ENCODE results near the gene STUB1.

STUB1 gene

GRCh38 chr16:698911-699671 is 18.9 kb downstream of the STUB1 start:
- DNase-seq = no peak

GRCh38 chr16:700684-701584 is 20.7 kb downstream of the STUB1 start:
- no peak for DNase-seq

GRCh38 chr16:702341-702740 is 22.1 kb downstream of the STUB1 start:
- no peak for DNase-seq

GRCh38 chr16:703406-703805 is 23.2 kb downstream of the STUB1 start:
- DNase-seq = no peak

GRCh38 chr16:704047-704446 is 23.8 kb downstream of the STUB1 start:
- no peak for DNase-seq

- no peak for DNase-seq
These were observed 24.6 kb downstream of the STUB1 start for GRCh38 chr16:704552-705380.

GRCh38 chr16:705431-706188 is 25.4 kb downstream of the STUB1 start, which contains the start of gene FBXL16:
TSS of gene FBXL16 (minus strand) at chr16:705801. CDS start at chr16:697405, 8,396 bp downstream.
- DNase-seq = peak; percentile 81

GRCh38 chr16:706189-707061 is 26.2 kb downstream of the STUB1 start:
- DNase-seq = peak; percentile 71

GRCh38 chr16:707062-707538 is 26.9 kb downstream of the STUB1 start:
- no peak for DNase-seq

GRCh38 chr16:708019-708418 is 27.8 kb downstream of the STUB1 start:
- DNase-seq = no peak

- no peak for DNase-seq
These were observed 28.7 kb downstream of the STUB1 start for GRCh38 chr16:708959-709358.

GRCh38 chr16:709566-710499 is 29.6 kb downstream of the STUB1 start:
- DNase-seq = peak; percentile 93

- DNase-seq = peak; percentile 63
These were observed 30.4 kb downstream of the STUB1 start for GRCh38 chr16:710500-711075.

- no peak for DNase-seq
These were observed 30.9 kb downstream of the STUB1 start for GRCh38 chr16:711084-711483.

- peak; percentile 41 for DNase-seq
These were observed 31.5 kb downstream of the STUB1 start for GRCh38 chr16:711548-712320.

GRCh38 chr16:712740-713250 is 32.6 kb downstream of the STUB1 start:
- peak; percentile 42 for DNase-seq

GRCh38 chr16:714079-714478 is 33.9 kb downstream of the STUB1 start:
- no peak for DNase-seq

Measured in NCI-H2171 treated with DMSO at 0.1 percent for 48 hours (cell line).